Mesothelial cell of epicardium (in vitro differentiated cells): Measurements from ENCODE around the gene LPIN1. TPM values are rescaled to one million over a fixed set of nuclear protein-coding genes. Genes with fewer than 3 reads are reported as not detected.

Source experiments
- DNase-seq, 2 experiments: peaks; one replicate each; pipeline ENCODE4 v3.0.0; 2021; ENCODE audit warnings: low spot score in 2 of 2; ENCODE audit not compliant: unreplicated experiment in 2 of 2
- H3K27ac Mint-ChIP-seq: 2 replicates; pipeline ENCODE4 v1.8.0; 2021; ENCODE audit warnings: mixed read lengths
- H3K27me3 Mint-ChIP-seq: 2 replicates; pipeline ENCODE4 v1.8.0; 2021; ENCODE audit warnings: low read depth, mixed read lengths
- H3K36me3 Mint-ChIP-seq: 2 replicates; pipeline ENCODE4 v1.8.0; 2021; ENCODE audit warnings: mixed read lengths
- H3K4me1 Mint-ChIP-seq: 2 replicates; pipeline ENCODE4 v1.8.0; 2021; ENCODE audit warnings: mixed read lengths
- H3K4me3 Mint-ChIP-seq: 2 replicates; pipeline ENCODE4 v1.8.0; 2021; ENCODE audit warnings: mild to moderate bottlenecking, moderate library complexity, mixed read lengths
- H3K9me3 Mint-ChIP-seq: 2 replicates; pipeline ENCODE4 v1.8.0; 2021; ENCODE audit warnings: mixed read lengths
- total RNA-seq: library from RNA; stranded (reverse); gene quantifications from 3 replicates; pipeline ENCODE4 v1.2.1, GENCODE V29; 2021
- TF ChIP-seq, protein P1 (sequence below): fragments of 200-600 bp; sonication (generic); IDR thresholded peaks from one replicate; pipeline ENCODE4 v1.5.0; 2021; ENCODE audit warnings: antibody characterized with exemption; ENCODE audit not compliant: unreplicated experiment

The LPIN1 gene
- total RNA-seq, 1 donor from 2014 or later: 36.1 TPM

DNA sequence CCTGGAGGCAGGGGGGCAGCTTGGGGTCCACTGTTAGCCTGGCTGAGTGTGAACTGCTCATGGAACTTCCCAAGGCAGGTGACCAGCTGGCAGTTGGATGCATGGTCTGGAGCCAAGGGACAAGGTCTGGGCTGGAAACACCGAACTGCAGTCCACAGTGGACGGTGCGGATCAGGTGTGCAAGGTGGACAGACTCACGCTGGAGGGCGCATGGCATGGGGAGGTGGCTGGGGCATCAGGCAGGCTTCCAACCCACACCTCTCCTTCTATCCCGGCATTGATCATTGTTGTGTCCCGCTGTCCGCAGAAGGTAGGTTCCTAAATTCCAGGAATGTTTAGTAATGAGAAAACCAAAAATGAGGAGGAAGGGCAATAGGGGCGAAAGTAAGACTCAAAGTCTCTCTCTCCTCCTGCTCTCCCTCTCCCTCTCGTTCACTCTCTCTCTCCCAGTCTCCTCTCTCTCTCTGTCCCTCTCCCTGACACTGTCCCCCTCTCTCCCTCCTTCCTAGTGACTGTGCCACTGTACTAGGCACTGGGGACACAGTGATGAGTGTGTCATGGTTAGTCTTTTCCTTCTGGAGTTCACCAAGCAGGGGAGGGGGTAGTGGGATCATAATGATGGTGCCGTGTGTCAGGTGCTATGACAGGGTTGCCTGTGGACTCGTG lies 30.3 kb upstream of the LPIN1 start:
- TF ChIP-seq, protein P1, sequence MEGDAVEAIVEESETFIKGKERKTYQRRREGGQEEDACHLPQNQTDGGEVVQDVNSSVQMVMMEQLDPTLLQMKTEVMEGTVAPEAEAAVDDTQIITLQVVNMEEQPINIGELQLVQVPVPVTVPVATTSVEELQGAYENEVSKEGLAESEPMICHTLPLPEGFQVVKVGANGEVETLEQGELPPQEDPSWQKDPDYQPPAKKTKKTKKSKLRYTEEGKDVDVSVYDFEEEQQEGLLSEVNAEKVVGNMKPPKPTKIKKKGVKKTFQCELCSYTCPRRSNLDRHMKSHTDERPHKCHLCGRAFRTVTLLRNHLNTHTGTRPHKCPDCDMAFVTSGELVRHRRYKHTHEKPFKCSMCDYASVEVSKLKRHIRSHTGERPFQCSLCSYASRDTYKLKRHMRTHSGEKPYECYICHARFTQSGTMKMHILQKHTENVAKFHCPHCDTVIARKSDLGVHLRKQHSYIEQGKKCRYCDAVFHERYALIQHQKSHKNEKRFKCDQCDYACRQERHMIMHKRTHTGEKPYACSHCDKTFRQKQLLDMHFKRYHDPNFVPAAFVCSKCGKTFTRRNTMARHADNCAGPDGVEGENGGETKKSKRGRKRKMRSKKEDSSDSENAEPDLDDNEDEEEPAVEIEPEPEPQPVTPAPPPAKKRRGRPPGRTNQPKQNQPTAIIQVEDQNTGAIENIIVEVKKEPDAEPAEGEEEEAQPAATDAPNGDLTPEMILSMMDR: no peak

DNA sequence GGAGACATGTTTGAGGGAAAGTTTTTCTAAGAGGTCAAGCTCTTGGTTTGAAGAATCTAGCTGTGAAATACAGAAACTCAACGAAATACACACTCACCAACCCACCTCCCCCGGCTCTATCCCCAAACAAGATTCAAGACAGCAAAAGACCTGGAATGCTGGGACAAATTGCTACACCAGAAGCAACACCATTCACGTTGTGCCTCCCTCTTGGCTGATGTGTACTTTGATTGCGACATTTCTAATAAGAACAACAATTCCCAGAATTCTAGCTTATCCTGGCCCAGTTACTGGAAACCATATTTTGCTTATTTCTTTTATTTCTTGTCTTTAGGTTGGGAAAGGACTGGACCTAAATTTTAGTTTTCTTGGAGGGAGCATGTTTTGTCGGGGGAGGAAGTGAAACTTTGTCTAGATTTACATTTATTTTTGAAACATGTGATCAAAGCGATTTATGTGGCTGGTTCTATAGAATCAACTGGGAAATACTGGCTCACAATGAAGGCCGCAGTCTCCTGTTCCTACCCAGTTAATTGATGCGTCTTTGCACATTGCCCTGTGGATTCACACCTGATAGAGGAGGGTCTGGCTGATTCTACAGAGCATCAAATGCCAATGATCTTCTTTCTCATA lies 29.6 kb upstream of the LPIN1 start:
- no peaks in the 10 kb centered on the region for H3K9me3 Mint-ChIP-seq
- peaks cover 21% of the 10 kb centered on the region for H3K27me3 Mint-ChIP-seq
- TF ChIP-seq, protein P1: no peak

More for the DNA sequence above, 30.3 kb upstream of the LPIN1 start:
- no peak for DNase-seq
- no peak overlapping the region for H3K4me3 Mint-ChIP-seq
- peaks cover 16% of the 10 kb centered on the region for H3K4me1 Mint-ChIP-seq
- H3K9me3 Mint-ChIP-seq: no peaks in the 10 kb centered on the region
- H3K36me3 Mint-ChIP-seq: no peaks in the 10 kb centered on the region
- H3K27me3 Mint-ChIP-seq: peaks cover 21% of the 10 kb centered on the region
- no peak overlapping the region for H3K27ac Mint-ChIP-seq

DNA sequence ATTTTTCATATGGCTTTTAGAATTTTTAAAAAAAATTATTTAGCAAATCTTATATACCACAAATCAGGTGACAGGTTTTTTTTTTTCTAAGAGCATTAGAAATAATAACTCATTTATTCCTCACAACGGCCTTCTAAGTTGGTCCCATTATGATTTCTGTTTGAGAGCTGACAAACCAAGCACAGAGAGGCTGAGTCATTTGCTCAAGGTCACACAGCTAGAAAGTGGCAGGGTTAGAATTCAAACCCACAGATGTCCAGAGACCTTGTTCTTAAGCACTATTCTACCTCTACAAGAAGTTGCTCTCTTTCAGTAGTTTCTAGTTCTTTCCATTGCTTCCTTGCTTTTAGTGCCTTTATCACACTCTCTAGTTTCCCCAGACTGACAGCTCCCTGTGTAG lies 28.8 kb upstream of the LPIN1 start:
- no peak overlapping the region for H3K4me3 Mint-ChIP-seq
- H3K36me3 Mint-ChIP-seq: no peaks in the 10 kb centered on the region

More for the DNA sequence above, 29.6 kb upstream of the LPIN1 start:
- no peaks in the 10 kb centered on the region for H3K36me3 Mint-ChIP-seq
- no peak for DNase-seq
- no peak overlapping the region for H3K27ac Mint-ChIP-seq
- H3K4me1 Mint-ChIP-seq: peaks cover 16% of the 10 kb centered on the region
- no peak overlapping the region for H3K4me3 Mint-ChIP-seq

GRCh38 chr2:11718606-11719005 lies 27.8 kb upstream of the LPIN1 start:
- TF ChIP-seq, protein P1: no peak
- peaks cover 22% of the 10 kb centered on the region for H3K27me3 Mint-ChIP-seq

More for the DNA sequence above, 28.8 kb upstream of the LPIN1 start:
- Mint-ChIP-seq H3K27ac (no peak overlapping the region), H3K27me3 (peaks cover 18% of the 10 kb centered on the region), H3K4me1 (peaks cover 16% of the 10 kb centered on the region), H3K9me3 (no peaks in the 10 kb centered on the region)
- DNase-seq: no peak
- TF ChIP-seq, protein P1: no peak

GRCh38 chr2:11719230-11719977 lies 27.0 kb upstream of the LPIN1 start:
- no peak for DNase-seq
- no peaks in the 10 kb centered on the region for H3K9me3 Mint-ChIP-seq
- peaks cover 16% of the 10 kb centered on the region for H3K4me1 Mint-ChIP-seq
- TF ChIP-seq, protein P1: no peak
- H3K27ac Mint-ChIP-seq: no peak overlapping the region
- H3K27me3 Mint-ChIP-seq: peaks cover 22% of the 10 kb centered on the region
- no peaks in the 10 kb centered on the region for H3K36me3 Mint-ChIP-seq
- no peak overlapping the region for H3K4me3 Mint-ChIP-seq

More at GRCh38 chr2:11718606-11719005, 27.8 kb upstream of the LPIN1 start:
- no peak for DNase-seq
- Mint-ChIP-seq H3K27ac (no peak overlapping the region), H3K4me1 (peaks cover 16% of the 10 kb centered on the region), H3K36me3 (no peaks in the 10 kb centered on the region), H3K4me3 (no peak overlapping the region), H3K9me3 (no peaks in the 10 kb centered on the region)
